Parathyroid adenoma (tissue), 2 donors: ENCODE results near the gene PCBD2.
"Not testable (repeated sequence)": the region's sequence is repeated elsewhere in the genome, so short reads cannot be mapped to it uniquely, and the experiment has no call there.

ENCODE experiments used
- H2AFZ ChIP-seq: fragments of 300-600 bp; sonication (generic); one replicate; pipeline ENCODE4 v1.7.0; 2017; ENCODE audit warnings: antibody characterized with exemption, mild to moderate bottlenecking
- H3K27ac ChIP-seq: fragments of 300-600 bp; sonication (generic); one replicate; pipeline ENCODE4 v1.7.0; 2017
- H3K27me3 ChIP-seq: fragments of 300-600 bp; sonication (generic); one replicate; pipeline ENCODE4 v1.7.0; 2017; ENCODE audit warnings: low read length; ENCODE audit not compliant: control insufficient read depth, insufficient read depth
- H3K36me3 ChIP-seq: fragments of 300-600 bp; sonication (generic); one replicate; pipeline ENCODE4 v1.7.0; 2017; ENCODE audit warnings: low read length; ENCODE audit not compliant: control insufficient read depth, insufficient read depth
- H3K4me1 ChIP-seq: fragments of 300-600 bp; sonication (generic); one replicate; pipeline ENCODE4 v1.7.0; 2017; ENCODE audit warnings: control low read depth
- H3K4me2 ChIP-seq: fragments of 300-600 bp; sonication (generic); one replicate; pipeline ENCODE4 v1.7.0; 2017; ENCODE audit warnings: low read length
- H3K4me3 ChIP-seq: fragments of 300-600 bp; sonication (generic); one replicate; pipeline ENCODE4 v1.7.0; 2017; ENCODE audit warnings: low read depth, low read length
- H3K79me2 ChIP-seq: fragments of 300-600 bp; sonication (generic); one replicate; pipeline ENCODE4 v1.7.0; 2017; ENCODE audit warnings: control low read depth
- H3K9ac ChIP-seq: fragments of 300-600 bp; sonication (generic); one replicate; pipeline ENCODE4 v1.7.0; 2017; ENCODE audit warnings: mild to moderate bottlenecking
- H3K9me3 ChIP-seq: fragments of 300-600 bp; sonication (generic); one replicate; pipeline ENCODE4 v1.7.0; 2017; ENCODE audit warnings: low read length; ENCODE audit not compliant: control insufficient read depth
- CTCF ChIP-seq: fragments of 300-600 bp; sonication (generic); IDR thresholded peaks from one replicate; pipeline ENCODE4 v1.7.0; 2017; ENCODE audit warnings: antibody characterized with exemption, mild to moderate bottlenecking
- donor health status: primary hyperparathyroidism.

Gene PCBD2

GRCh38 chr5:134982230-134982629 lies 77.3 kb downstream of the PCBD2 start:
- H3K9me3 ChIP-seq = no peaks in the 10 kb centered on the region
- H2AFZ ChIP-seq = no peak overlapping the region

GRCh38 chr5:134989266-134989830 lies 84.4 kb downstream of the PCBD2 start:
- Histone ChIP-seq H3K79me2 (no peaks in the 10 kb centered on the region), H3K36me3 (no peaks in the 10 kb centered on the region), H3K27ac (no peak overlapping the region), H3K4me2 (no peak overlapping the region), H3K4me1 (no peaks in the 10 kb centered on the region), H3K9me3 (no peaks in the 10 kb centered on the region), H3K27me3 (no peaks in the 10 kb centered on the region), H3K9ac (no peak overlapping the region), H3K4me3 (no peak overlapping the region), H2AFZ (no peak overlapping the region)
- TF ChIP-seq CTCF = no peak

More at GRCh38 chr5:134982230-134982629, 77.3 kb downstream of the PCBD2 start:
- H3K27me3 ChIP-seq = no peaks in the 10 kb centered on the region
- no peaks in the 10 kb centered on the region for H3K36me3 ChIP-seq
- H3K4me2 ChIP-seq = no peak overlapping the region
- H3K4me1 ChIP-seq = no peaks in the 10 kb centered on the region
- no peak overlapping the region for H3K4me3 ChIP-seq
- no peak for TF ChIP-seq CTCF
- no peak overlapping the region for H3K9ac ChIP-seq
- no peaks in the 10 kb centered on the region for H3K79me2 ChIP-seq
- no peak overlapping the region for H3K27ac ChIP-seq

- H3K27ac ChIP-seq, H3K4me3 ChIP-seq, H3K9ac ChIP-seq, H3K4me2 ChIP-seq, H2AFZ ChIP-seq, H3K27me3 ChIP-seq, H3K79me2 ChIP-seq, H3K4me1 ChIP-seq, H3K36me3 ChIP-seq, H3K9me3 ChIP-seq: not testable (repeated sequence)
These were observed 85.3 kb downstream of the PCBD2 start for GRCh38 chr5:134990183-134990582.

GRCh38 chr5:134992148-134992547 lies 87.2 kb downstream of the PCBD2 start:
- Histone ChIP-seq H3K4me1 (no peaks in the 10 kb centered on the region), H3K4me3 (no peak overlapping the region), H3K27me3 (no peaks in the 10 kb centered on the region), H3K27ac (no peak overlapping the region), H2AFZ (no peak overlapping the region), H3K4me2 (no peak overlapping the region), H3K9ac (no peak overlapping the region), H3K36me3 (no peaks in the 10 kb centered on the region), H3K9me3 (no peaks in the 10 kb centered on the region), H3K79me2 (no peaks in the 10 kb centered on the region)
- TF ChIP-seq CTCF = no peak

- H3K27ac ChIP-seq = no peak overlapping the region
- TF ChIP-seq CTCF = no peak
- H3K4me3 ChIP-seq = no peak overlapping the region
- H2AFZ ChIP-seq = no peak overlapping the region
- H3K9me3 ChIP-seq = no peaks in the 10 kb centered on the region
- no peak overlapping the region for H3K4me2 ChIP-seq
- no peaks in the 10 kb centered on the region for H3K4me1 ChIP-seq
- no peaks in the 10 kb centered on the region for H3K79me2 ChIP-seq
- H3K9ac ChIP-seq = no peak overlapping the region
- no peaks in the 10 kb centered on the region for H3K36me3 ChIP-seq
- no peaks in the 10 kb centered on the region for H3K27me3 ChIP-seq
These were observed 88.2 kb downstream of the PCBD2 start for GRCh38 chr5:134993161-134993560.
